Measurements from ENCODE around the gene PSMB2.

Gene PSMB2

DNA sequence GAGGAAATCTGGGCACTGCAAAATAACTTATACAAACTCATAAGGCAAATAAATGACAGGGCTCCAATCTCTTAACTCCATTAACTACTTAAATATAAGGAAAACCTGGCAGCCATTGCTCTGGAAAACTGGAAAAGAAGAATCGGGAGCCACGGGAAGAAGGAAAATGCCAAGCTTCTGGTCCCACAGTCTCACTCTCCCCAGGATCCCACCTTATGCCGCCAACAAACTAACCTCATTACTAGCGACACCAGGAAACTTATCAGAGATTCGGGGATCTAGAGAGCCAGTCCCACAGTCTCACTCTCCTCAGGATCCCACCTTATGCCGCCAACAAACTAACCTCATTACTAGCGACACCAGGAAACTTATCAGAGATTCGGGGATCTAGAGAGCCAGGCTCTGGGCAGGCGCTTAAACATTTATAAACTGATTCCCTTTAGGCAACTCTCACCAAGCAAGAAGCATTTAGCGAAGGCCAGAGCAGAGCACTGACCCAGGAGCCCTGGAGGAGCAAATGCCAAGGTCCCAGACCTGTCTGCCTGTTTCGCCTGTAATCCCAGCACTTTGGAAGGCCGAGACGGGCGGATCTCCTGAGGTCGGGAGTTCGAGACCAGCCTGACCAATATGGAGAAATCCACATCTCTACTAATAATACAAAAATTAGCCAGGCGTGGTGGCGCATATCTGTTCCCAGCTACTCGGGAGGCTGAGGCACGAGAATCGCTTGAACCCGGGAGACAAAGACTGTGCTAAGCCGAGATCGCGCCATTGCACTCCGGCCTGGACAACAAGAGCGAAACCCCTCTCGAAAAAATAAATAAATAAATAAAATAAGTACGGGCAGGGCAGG lies 720 bp downstream of the PSMB2 start:
- DNase-seq = no peak

GRCh38 chr1:35637401-35637809 lies 3.9 kb downstream of the PSMB2 start:
- no peak for DNase-seq

DNA sequence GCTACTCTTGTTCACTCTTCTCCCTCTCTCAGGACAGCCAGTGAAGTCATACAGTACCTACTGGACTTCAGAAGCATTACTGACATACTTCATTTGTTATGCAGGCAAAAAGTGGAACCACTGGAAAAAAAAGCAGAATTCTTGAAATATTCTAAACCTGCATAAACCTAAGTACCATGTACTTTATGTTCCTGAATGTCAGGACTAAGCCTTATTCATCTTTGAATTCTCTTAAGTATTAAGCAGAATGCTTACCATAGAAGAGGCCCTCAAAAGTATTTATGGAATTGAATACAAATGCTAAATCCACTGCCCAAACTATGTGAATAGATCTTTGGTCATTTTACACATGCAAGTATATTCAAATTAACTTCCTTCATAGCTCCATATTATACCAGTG lies 7.8 kb downstream of the PSMB2 start:
- DNase-seq = no peak

GRCh38 chr1:35631396-35631795 lies 9.9 kb downstream of the PSMB2 start:
- DNase-seq = no peak

DNA sequence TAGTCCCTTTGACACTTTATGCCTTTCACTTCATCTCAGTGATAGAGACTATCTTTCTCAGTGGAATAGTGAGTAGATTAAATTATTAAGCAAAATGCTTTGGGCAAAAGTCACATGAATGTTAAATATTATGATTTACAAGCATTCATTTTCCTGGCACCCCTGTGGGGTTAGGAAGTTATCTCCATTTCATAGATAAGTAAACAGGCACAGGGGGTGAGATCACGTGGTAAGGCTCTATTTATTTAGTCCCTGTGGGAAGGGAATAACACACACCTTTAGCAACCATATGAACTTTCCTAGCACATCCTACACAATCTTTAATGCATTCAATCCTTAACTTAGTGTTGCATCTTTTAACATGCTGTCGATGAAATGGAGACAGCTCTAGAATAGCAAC lies 12.3 kb downstream of the PSMB2 start:
- DNase-seq = no peak

GRCh38 chr1:35623832-35624231 lies 17.5 kb downstream of the PSMB2 start:
- no peak for DNase-seq

GRCh38 chr1:35622510-35623178 lies 18.7 kb downstream of the PSMB2 start:
- no peak for DNase-seq

DNA sequence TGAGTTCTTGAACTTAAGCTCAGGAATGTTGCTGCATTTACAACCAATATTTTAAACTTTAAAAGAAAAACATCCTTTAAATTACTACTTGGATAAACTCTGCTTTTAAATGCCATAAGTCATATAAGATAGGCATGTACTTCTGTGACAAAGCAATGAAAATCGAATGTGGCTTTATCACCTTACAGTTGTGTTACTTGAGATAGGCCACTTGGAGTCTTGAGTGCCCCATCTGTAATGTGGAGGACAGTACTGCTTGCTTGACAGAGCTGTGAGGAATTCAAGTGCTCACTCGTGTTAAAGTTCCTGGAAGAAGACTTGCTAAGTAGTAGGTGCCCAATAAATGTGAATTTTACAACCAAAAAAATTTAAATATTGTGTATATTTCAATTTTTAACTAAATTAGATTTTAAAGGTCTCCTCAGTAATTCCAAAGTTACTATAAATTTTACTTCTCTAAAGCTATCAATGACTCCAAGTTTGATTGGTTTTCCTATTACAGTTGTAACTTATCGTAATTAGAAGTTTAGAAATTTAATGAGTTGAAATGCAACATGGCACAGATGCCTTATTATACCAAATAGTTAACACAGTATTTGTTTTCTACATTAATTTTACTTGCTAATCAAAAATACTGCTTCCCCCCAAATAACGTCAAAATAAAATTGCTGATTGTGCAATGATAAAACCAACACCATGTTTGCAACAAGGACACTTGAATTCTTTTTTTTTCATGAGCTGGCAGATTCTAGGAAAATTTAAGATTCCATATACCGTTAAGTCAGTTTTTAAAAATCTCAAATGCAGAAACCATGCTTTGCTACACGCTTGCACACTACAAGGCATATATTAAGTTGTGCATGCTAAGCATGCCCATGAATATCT lies 21.8 kb downstream of the PSMB2 start:
- DNase-seq = no peak

DNA sequence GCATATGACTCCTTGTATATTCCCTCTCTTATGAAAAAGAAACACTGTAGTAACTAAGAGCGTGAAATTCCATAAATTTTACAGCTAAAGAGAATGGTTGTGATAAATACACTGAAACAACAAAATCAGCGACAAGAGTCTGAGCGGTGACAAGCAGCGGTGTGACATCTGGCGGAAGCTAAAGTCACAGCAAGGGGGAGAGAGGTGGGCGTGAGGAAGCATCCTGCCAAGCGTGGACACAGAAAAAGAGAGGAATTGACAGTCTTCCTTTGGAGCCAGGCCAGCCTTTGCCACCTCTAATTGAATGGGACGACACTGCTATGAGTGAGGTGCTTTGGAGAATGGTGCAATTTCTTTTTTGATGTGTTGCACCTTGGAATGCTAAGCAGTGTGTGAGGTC lies 25.9 kb downstream of the PSMB2 start:
- DNase-seq = no peak

DNA sequence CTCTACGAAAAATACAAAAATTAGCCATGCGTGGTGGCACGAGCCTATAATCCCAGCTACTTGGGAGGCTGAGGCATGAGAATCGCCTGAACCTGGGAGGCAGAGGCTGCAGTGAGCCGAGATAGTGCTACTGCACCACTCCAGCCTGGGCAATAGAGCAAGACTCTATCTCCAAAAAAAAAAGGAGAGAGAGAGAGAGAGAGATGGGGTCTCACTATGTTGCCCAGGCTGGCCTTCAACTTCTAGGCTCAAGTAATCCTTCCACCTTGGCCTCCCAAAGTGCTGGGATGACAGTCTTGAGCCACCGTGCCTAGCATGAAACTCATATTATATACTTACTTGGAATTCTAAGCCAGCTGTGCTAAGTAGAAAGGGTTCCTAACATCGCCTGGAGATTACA lies 29.7 kb downstream of the PSMB2 start:
- no peak for DNase-seq

DNA sequence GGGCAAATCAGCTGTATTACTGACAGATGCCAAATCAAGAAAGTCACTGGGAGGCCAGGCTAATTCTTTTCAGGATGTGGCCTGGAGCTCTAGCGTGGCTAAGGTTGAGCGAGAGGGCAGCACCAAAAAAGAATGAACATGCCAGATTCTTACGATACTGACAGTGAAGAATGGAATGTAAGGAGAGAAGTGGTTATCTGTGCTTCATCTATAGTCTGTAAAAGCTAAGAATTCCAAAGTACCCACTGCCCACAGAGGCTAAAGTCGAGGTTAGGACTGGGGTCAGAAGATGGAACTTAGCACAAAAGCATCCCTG lies 35.5 kb downstream of the PSMB2 start:
- DNase-seq = no peak

GRCh38 chr1:35605071-35605866 lies 36.1 kb downstream of the PSMB2 start:
- DNase-seq = no peak

GRCh38 chr1:35603941-35604340 lies 37.4 kb downstream of the PSMB2 start:
- DNase-seq = no peak

DNA sequence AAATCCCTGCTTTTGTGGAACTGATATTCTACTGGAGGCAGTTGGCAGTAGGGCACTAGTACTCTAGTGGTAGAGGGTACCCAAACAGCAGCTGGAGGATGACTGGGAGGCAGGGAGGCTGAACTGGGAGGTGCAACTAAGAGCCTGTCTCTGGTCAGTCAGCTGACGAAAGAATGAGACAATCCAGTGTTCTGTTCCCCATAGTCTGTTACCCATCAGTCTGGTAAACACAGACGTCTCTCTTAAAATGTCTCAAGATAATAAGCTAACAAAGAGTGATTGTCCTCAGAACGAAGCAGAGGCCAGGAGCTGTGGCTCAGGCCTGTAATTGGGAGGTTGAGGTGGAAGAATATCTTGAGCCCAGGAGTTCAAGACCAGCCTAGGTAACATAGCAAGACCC lies 37.9 kb downstream of the PSMB2 start:
- no peak for DNase-seq

- DNase-seq = no peak
These were observed 40.7 kb downstream of the PSMB2 start for GRCh38 chr1:35600593-35600992.

GRCh38 chr1:35599411-35599810 lies 41.9 kb downstream of the PSMB2 start:
- DNase-seq = no peak

- DNase-seq = no peak
These were observed 42.4 kb downstream of the PSMB2 start for GRCh38 chr1:35598895-35599294.

DNA sequence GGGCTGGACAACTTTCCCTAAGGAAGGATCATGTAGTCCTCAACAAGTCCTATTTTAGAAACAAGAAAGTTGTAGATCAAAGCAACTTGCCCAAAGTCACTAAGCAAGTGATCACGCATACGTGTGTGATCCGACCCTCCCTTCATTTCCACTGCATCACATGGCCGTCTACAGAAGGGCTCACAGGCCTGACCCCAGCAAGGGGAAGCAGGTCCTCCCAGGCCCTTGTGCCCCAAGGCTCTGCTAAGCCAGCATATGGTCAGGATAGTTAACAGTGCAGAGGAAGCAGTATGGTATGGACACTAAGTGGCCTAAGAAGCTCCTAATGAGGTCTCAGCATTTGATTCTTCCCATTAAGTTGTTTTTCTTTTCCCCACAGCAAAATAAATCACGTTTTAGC lies 43.5 kb downstream of the PSMB2 start:
- no peak for DNase-seq

DNA sequence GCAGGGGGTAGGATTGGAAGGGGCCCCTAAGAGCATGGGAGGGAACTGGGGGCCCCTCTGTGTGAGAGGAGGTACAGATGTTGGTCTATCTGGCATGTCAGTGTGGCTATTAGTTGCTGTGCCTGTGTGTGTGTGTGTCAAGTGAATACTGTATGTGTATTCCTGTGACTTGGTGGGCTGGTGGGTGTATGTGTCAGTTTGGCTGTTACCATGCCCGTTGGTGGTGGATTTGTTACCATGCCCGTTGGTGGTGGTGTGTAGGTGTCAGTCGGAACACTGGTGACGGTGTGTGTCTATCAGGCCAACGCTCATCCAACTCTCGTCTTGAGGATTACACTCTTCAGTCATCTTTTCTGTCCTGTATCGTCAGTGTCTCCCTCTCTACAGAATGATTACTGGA lies 45.6 kb downstream of the PSMB2 start:
- DNase-seq = no peak

DNA sequence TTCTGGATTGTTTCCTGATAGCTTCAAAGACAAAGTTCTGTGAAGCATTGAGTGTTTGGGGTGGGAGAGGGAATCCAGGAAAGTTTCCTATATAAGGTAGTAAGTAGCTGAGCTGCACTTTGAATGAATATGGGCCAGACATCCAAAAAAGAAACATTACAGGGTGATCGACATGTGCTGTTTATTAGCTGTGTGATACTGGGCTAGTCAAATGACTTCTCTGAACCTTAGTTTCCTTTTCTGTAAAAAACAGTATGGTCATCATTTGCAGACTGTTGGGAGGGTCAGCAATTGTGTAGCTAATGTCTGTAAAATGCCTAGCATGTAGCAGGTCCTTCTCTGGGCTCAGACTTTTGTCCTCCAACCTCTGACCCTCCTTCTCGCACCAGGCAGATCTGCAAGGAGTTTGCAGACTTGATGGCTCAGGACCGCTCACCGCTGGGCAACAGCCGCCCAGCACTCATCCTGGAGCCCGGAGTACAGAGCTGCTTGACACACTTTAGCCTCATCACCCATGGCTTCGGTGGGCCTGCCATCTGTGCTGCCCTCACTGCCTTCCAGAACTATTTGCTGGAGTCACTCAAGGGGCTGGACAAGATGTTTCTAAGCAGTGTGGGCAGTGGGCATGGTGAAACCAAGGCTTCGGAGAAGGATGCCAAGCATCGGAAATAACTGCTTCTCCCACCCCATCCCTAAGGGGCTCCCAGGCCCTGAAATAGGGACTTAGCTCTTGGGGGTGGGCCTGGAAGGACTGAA lies 47.1 kb downstream of the PSMB2 start:
- DNase-seq = no peak

GRCh38 chr1:35592991-35593769 lies 48.1 kb downstream of the PSMB2 start:
- DNase-seq = no peak

All from NCI-H187 (cell line).